H1 (cell line): ENCODE data around the gene CREB1. TPM values are rescaled to one million over a fixed set of nuclear protein-coding genes. Genes with fewer than 3 reads are reported as not detected.

Experiments
- CTCF ChIA-PET: fragments of 300-600 bp; sonication (Branson Sonifier 250); formaldehyde crosslinking; loops from one replicate; lab custom pipeline; 2021; ENCODE audit not compliant: partially characterized antibody; lab: Charles Lee
- POLR2A ChIA-PET: fragments of 300-600 bp; sonication (Branson Sonifier 250); formaldehyde crosslinking; loops from one replicate; lab custom pipeline; 2021; ENCODE audit warnings: inconsistent platforms; ENCODE audit not compliant: partially characterized antibody; lab: Charles Lee
- DNase-seq, 2 experiments: peaks; one replicate each; pipeline versions ENCODE4 v3.0.0 to v3.0.0-alpha.2; 2010 to 2022; ENCODE audit warnings: low spot score in 2 of 2, low read depth in 1 of 2, mixed read lengths in 1 of 2
- FAIRE-seq: peaks from 2 replicates; lab custom pipeline; 2011; peaks lifted over from hg19 to GRCh38; lab: Jason Lieb, UNC
- H2AFZ ChIP-seq: 2 replicates; pipeline ENCODE4 v1.8.1; 2012; ENCODE audit warnings: low read length, inconsistent platforms
- H2AK5ac ChIP-seq: 2 replicates; pipeline ENCODE4 v1.6.1; 2013; ENCODE audit warnings: low read depth, low read length
- H2BK120ac ChIP-seq: replicated peaks from 2 replicates; pipeline ENCODE3; 2013; ENCODE audit warnings: low read depth, low read length, inconsistent platforms
- H2BK12ac ChIP-seq: 2 replicates; pipeline ENCODE4 v1.6.1; 2013; ENCODE audit warnings: low read depth, low read length
- H2BK15ac ChIP-seq: 2 replicates; pipeline ENCODE4 v1.6.1; 2013; ENCODE audit warnings: low read length
- H2BK20ac ChIP-seq: 2 replicates; pipeline ENCODE4 v1.6.1; 2013; ENCODE audit warnings: low read length
- H2BK5ac ChIP-seq: 2 replicates; pipeline ENCODE4 v1.6.1; 2013; ENCODE audit warnings: low read depth, low read length
- H3K14ac ChIP-seq: 2 replicates; pipeline ENCODE4 v1.6.1; 2013; ENCODE audit warnings: inconsistent platforms; ENCODE audit not compliant: insufficient read length
- H3K18ac ChIP-seq: 2 replicates; pipeline ENCODE4 v1.6.1; 2013; ENCODE audit warnings: low read length; ENCODE audit errors: extremely low read depth
- H3K23ac ChIP-seq: 2 replicates; pipeline ENCODE4 v1.6.1; 2013; ENCODE audit warnings: inconsistent platforms; ENCODE audit not compliant: insufficient read length
- H3K23me2 ChIP-seq: 2 replicates; pipeline ENCODE4 v1.6.1; 2013; ENCODE audit warnings: low read depth, low read length
- H3K27ac ChIP-seq: 2 replicates; pipeline ENCODE4 v1.6.1; 2011; ENCODE audit warnings: low read depth, low read length, inconsistent platforms
- H3K27me3 ChIP-seq, 4 experiments: replicated peaks in 1 of 4; 1 replicate in 1 of 4; 2 replicates in 3 of 4; pipeline versions ENCODE4 v1.6.1 to v1.8.1; 2011 to 2013; ENCODE audit warnings: low read length in 3 of 4, mild to moderate bottlenecking in 3 of 4, inconsistent platforms in 2 of 4, mixed read lengths in 2 of 4, moderate library complexity in 1 of 4; ENCODE audit not compliant: control insufficient read depth in 3 of 4, insufficient read depth in 3 of 4; ENCODE audit errors: extremely low read depth in 1 of 4
- H3K36me3 ChIP-seq, 4 experiments: 2 replicates each; pipeline versions ENCODE4 v1.6.1 to v1.8.1; 2011 to 2013; ENCODE audit warnings: mild to moderate bottlenecking in 4 of 4, low read length in 3 of 4, moderate library complexity in 2 of 4, control low read depth in 1 of 4, inconsistent platforms in 1 of 4; ENCODE audit not compliant: insufficient read depth in 4 of 4, control insufficient read depth in 2 of 4
- H3K4ac ChIP-seq: replicated peaks from 2 replicates; pipeline ENCODE3; 2013; ENCODE audit warnings: low read length, low read depth, mixed read lengths, inconsistent platforms; ENCODE audit not compliant: insufficient read length
- H3K4me1 ChIP-seq, 4 experiments: replicated peaks in 1 of 4; 1 replicate in 1 of 4; 2 replicates in 3 of 4; pipeline versions ENCODE4 v1.6.1 to v1.8.1; 2011 to 2013; ENCODE audit warnings: low read length in 3 of 4, inconsistent platforms in 2 of 4, mixed read lengths in 1 of 4; ENCODE audit not compliant: insufficient read depth in 4 of 4, control insufficient read depth in 3 of 4
- H3K4me2 ChIP-seq, 2 experiments: 2 replicates each; pipeline versions ENCODE4 v1.6.1 to v1.8.1; 2011 to 2013; ENCODE audit warnings: low read depth in 2 of 2, low read length in 2 of 2, control low read depth in 1 of 2, inconsistent platforms in 1 of 2, mild to moderate bottlenecking in 1 of 2; ENCODE audit not compliant: insufficient read depth in 1 of 2
- H3K4me3 ChIP-seq, 4 experiments: fragments of 200-600, 300-600 bp in 1 of 4; sonication (generic), shearing (Covaris generic), sonication (Bioruptor Twin) in 1 of 4; 2 replicates each; pipeline versions ENCODE4 v1.5.1 to v1.8.1; 2011 to 2016; ENCODE audit warnings: low read length in 4 of 4, low read depth in 3 of 4, control low read depth in 2 of 4, inconsistent platforms in 2 of 4, mild to moderate bottlenecking in 2 of 4, mixed read lengths in 1 of 4, moderate library complexity in 1 of 4; ENCODE audit not compliant: insufficient read depth in 2 of 4; ENCODE audit errors: extremely low read depth in 1 of 4
- H3K56ac ChIP-seq: replicated peaks from 2 replicates; pipeline ENCODE3; 2013; ENCODE audit warnings: low read depth, mild to moderate bottlenecking, mixed read lengths, low read length, inconsistent platforms; ENCODE audit not compliant: insufficient read length
- H3K79me1 ChIP-seq: 2 replicates; pipeline ENCODE4 v1.6.1; 2013; ENCODE audit warnings: low read depth, low read length, control low read depth
- H3K79me2 ChIP-seq, 2 experiments: 2 replicates each; pipeline versions ENCODE4 v1.6.1 to v1.8.1; 2012 to 2013; ENCODE audit warnings: low read length in 2 of 2, mild to moderate bottlenecking in 2 of 2, inconsistent platforms in 1 of 2; ENCODE audit not compliant: insufficient read depth in 2 of 2, control insufficient read depth in 1 of 2
- H3K9ac ChIP-seq, 4 experiments: replicated peaks in 1 of 4; 1 replicate in 1 of 4; 2 replicates in 3 of 4; pipeline versions ENCODE4 v1.6.1 to v1.8.1; 2011 to 2013; ENCODE audit warnings: low read depth in 3 of 4, low read length in 3 of 4, control low read depth in 2 of 4, mild to moderate bottlenecking in 2 of 4, moderate library complexity in 2 of 4, inconsistent platforms in 1 of 4; ENCODE audit errors: extremely low read depth in 1 of 4
- H3K9me3 ChIP-seq, 2 experiments: 2 replicates each; pipeline versions ENCODE4 v1.6.1 to v1.8.1; 2012 to 2013; ENCODE audit warnings: mild to moderate bottlenecking in 2 of 2, moderate library complexity in 2 of 2, control low read depth in 1 of 2, inconsistent platforms in 1 of 2, low read depth in 1 of 2, low read length in 1 of 2, mixed read lengths in 1 of 2; ENCODE audit not compliant: insufficient read depth in 2 of 2
- H4K20me1 ChIP-seq, 2 experiments: replicated peaks in 1 of 2; 2 replicates each; pipeline versions ENCODE3 to v1.8.1; 2011 to 2013; ENCODE audit warnings: inconsistent platforms in 2 of 2, low read length in 2 of 2, mild to moderate bottlenecking in 1 of 2; ENCODE audit not compliant: insufficient read depth in 2 of 2, control insufficient read depth in 1 of 2
- H4K5ac ChIP-seq: 2 replicates; pipeline ENCODE4 v1.6.1; 2013; ENCODE audit warnings: low read length, low read depth, mixed read lengths, inconsistent platforms; ENCODE audit not compliant: insufficient read length
- H4K8ac ChIP-seq: 2 replicates; pipeline ENCODE4 v1.8.0; 2013; ENCODE audit warnings: mild to moderate bottlenecking, moderate library complexity, low read length, inconsistent platforms; ENCODE audit not compliant: insufficient read depth; ENCODE audit errors: extremely low read depth
- H4K91ac ChIP-seq: replicated peaks from 2 replicates; pipeline ENCODE3; 2013; ENCODE audit warnings: low read length, mixed read lengths, inconsistent platforms; ENCODE audit not compliant: insufficient read length
- BCL11A ChIP-seq, 2 experiments: IDR thresholded peaks; one replicate each; pipeline ENCODE4 v1.6.1; 2011; ENCODE audit warnings: low read depth in 2 of 2, low read length in 2 of 2, mild to moderate bottlenecking in 2 of 2
- KDM5A ChIP-seq: fragments of 200-600 bp; IDR thresholded peaks from 2 replicates; pipeline ENCODE4 v1.7.1; 2012; ENCODE audit warnings: mild to moderate bottlenecking, low read length, inconsistent platforms, mixed read lengths
- NRF1 ChIP-seq: IDR thresholded peaks from 2 replicates; pipeline ENCODE4 v1.6.1; 2011; ENCODE audit warnings: mild to moderate bottlenecking, low read depth, low read length, improper control_type of control experiment
- POLR2A ChIP-seq, 2 experiments: IDR thresholded peaks; 1 replicate in 1 of 2; 2 replicates in 1 of 2; pipeline ENCODE4 v1.6.1; 2011; ENCODE audit warnings: low read depth in 2 of 2, low read length in 2 of 2, mild to moderate bottlenecking in 2 of 2; ENCODE audit errors: control extremely low read depth in 1 of 2
- TAF1 ChIP-seq: IDR thresholded peaks from 2 replicates; pipeline ENCODE4 v1.6.1; 2011; ENCODE audit warnings: mild to moderate bottlenecking, low read depth, low read length
- TCF12 ChIP-seq: IDR thresholded peaks from 2 replicates; pipeline ENCODE4 v1.6.1; 2011; ENCODE audit warnings: low read depth, mild to moderate bottlenecking, low read length
- YY1 ChIP-seq: IDR thresholded peaks from 2 replicates; pipeline ENCODE4 v1.6.1; 2011; ENCODE audit warnings: low read depth, mild to moderate bottlenecking, low read length
- WGBS, 2 experiments: shearing (Covaris generic) in 1 of 2; methylation state at CpG; one replicate each; pipeline versions ENCODE4 v1.1.6 to v1.1.7; 2013 to 2015; ENCODE audit warnings: low lambda C conversion rate in 2 of 2, mixed read lengths in 2 of 2, inconsistent platforms in 1 of 2, low coverage in 1 of 2, missing lambda C conversion rate in 1 of 2; ENCODE audit not compliant: insufficient replicate concordance in 2 of 2, insufficient coverage in 1 of 2, insufficient read length in 1 of 2; ENCODE audit errors: extremely low coverage in 1 of 2, missing lambda C conversion rate in 1 of 2; 5-methylcytosine and 5-hydroxymethylcytosine counted together
- polyA plus RNA-seq, 7 experiments: library from polyadenylated mRNA; depleted of rRNA in 3 of 7; stranded (reverse) in 5 of 7; unstranded in 2 of 7; fragments of >200 nt in 5 of 7; fragments of 200-250 nt in 2 of 7; gene quantifications; 1 replicate in 5 of 7; 2 replicates in 1 of 7; 4 replicates in 1 of 7; pipeline versions ENCODE4 v1.2.1 to v1.2.3, GENCODE V29; 2011 to 2013; ENCODE audit warnings: missing spikeins in 2 of 7, mixed read lengths in 2 of 7
- total RNA-seq: library from RNA; stranded (reverse); fragmentation: NEBNext Ultra II Directional; extraction: Animal tissue kit (Norgen Biotek cat#: 25700); gene quantifications from 2 replicates; pipeline ENCODE4 v1.2.1, GENCODE V29; 2021
- TF ChIP-seq, protein P1 (sequence below): IDR thresholded peaks from 2 replicates; pipeline ENCODE4 v1.6.1; 2011; ENCODE audit warnings: low read depth, mild to moderate bottlenecking, low read length; ENCODE audit not compliant: insufficient read depth

Gene CREB1
- total and polyA plus RNA-seq, 2 of the 8 experiments (the other 6 are each of a cell fraction or from before 2014, with no cell fraction given), result 46.3 to 99.0 TPM

DNA sequence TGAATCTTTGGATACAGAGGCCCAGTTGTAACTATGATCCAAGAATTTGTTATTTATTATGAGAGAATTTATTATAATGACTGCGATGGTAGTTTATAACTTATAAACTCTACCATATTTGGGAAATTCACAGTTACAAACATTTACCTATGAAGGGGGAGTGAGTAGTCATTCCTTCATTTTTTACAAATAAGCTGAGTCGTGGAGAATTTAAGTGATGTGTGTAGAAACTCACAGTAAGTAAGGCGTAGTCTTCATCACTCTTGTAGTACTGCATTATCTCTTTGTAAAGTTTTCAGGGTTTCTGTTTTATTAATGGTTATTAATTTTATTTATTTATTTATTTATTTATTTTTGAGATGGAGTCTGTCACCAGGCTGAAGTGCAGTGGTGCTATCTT, 13.5 kb downstream of the CREB1 start:
- no peak overlapping the region for H3K14ac ChIP-seq
- H3K27ac ChIP-seq, result no peak overlapping the region
- no peak overlapping the region for H3K4me2 ChIP-seq
- CTCF ChIA-PET, result no interaction called here
- FAIRE-seq, result no peak
- peaks cover 11 to 99% of the 10 kb centered on the region in 2 experiments for H3K79me2 ChIP-seq
- TF ChIP-seq, protein P1, sequence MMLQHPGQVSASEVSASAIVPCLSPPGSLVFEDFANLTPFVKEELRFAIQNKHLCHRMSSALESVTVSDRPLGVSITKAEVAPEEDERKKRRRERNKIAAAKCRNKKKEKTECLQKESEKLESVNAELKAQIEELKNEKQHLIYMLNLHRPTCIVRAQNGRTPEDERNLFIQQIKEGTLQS, result no peak
- TF ChIP-seq POLR2A (IDR thresholded peaks at IDR 0.05; ENCODE audit: control extremely low read depth in 1 of 2, low read depth in 2 of 2, low read length in 2 of 2) (no peak), NRF1 (no peak), KDM5A (no peak), YY1 (no peak), TAF1 (no peak), TCF12 (no peak), BCL11A (IDR thresholded peaks at IDR 0.05; ENCODE audit: low read depth in 2 of 2, low read length in 2 of 2) (no peak)
- no peaks in the 10 kb centered on the region; a peak in 1 of 7 replicates for H3K4me1 ChIP-seq
- no peaks in the 10 kb centered on the region for H3K27me3 ChIP-seq
- H3K18ac ChIP-seq, result no peak overlapping the region
- no peak overlapping the region for H2BK15ac ChIP-seq
- H3K9ac ChIP-seq, result no peak overlapping the region
- DNase-seq, result no peak
- no peaks in the 10 kb centered on the region for H3K79me1 ChIP-seq
- no peak overlapping the region for H4K8ac ChIP-seq
- no peak overlapping the region for H2BK120ac ChIP-seq
- no peak overlapping the region for H2BK12ac ChIP-seq
- no peaks in the 10 kb centered on the region for H3K23me2 ChIP-seq
- no peak overlapping the region for H2AK5ac ChIP-seq
- no peak overlapping the region for H4K5ac ChIP-seq
- peaks cover 0 to 5% (median 0%) of the 10 kb centered on the region in 4 experiments; a peak in 1 of 8 replicates for H3K36me3 ChIP-seq
- no peak overlapping the region for H3K4me3 ChIP-seq
- H3K9me3 ChIP-seq, result no peaks in the 10 kb centered on the region
- 95% methylated on average over 3 of the region's 3 CpGs; no CpG with 5 or more reads in 1 of the 2 experiments for WGBS, 2 experiments
- no peak overlapping the region for H3K23ac ChIP-seq
- H3K56ac ChIP-seq, result no peak overlapping the region
- no peak overlapping the region for H2BK20ac ChIP-seq
- H2BK5ac ChIP-seq, result no peak overlapping the region
- no peak overlapping the region for H2AFZ ChIP-seq
- no peak overlapping the region for H3K4ac ChIP-seq
- no peak overlapping the region for H4K91ac ChIP-seq
- POLR2A ChIA-PET, result interaction anchor here (6.3 kb wide), 1 partner anchor 11 kb away, joined by 51 read pairs; the partner anchor contains the start of gene CREB1
- peaks cover 9 to 22% of the 10 kb centered on the region in 2 experiments for H4K20me1 ChIP-seq
